H9 (cell line): Measurements from ENCODE around the gene DLK1. TPM values are rescaled to one million over a fixed set of nuclear protein-coding genes. Genes with fewer than 3 reads are reported as not detected.

Source experiments
- DNase-seq: peaks from one replicate; pipeline ENCODE4 v3.0.0-alpha.2; 2017
- H2AFZ ChIP-seq: one replicate; pipeline ENCODE4 v1.6.1; 2013; ENCODE audit warnings: mild to moderate bottlenecking, low read length, control low read depth, moderate library complexity
- H2AK5ac ChIP-seq: 2 replicates; pipeline ENCODE4 v1.6.1; 2013; ENCODE audit warnings: low read length, control low read depth, mixed read lengths; ENCODE audit not compliant: insufficient read length
- H2BK120ac ChIP-seq: one replicate; pipeline ENCODE4 v1.6.1; 2013; ENCODE audit warnings: low read depth, mild to moderate bottlenecking, low read length, control low read depth, inconsistent platforms; ENCODE audit not compliant: poor library complexity, severe bottlenecking
- H2BK12ac ChIP-seq: 2 replicates; pipeline ENCODE4 v1.6.1; 2013; ENCODE audit warnings: low read length, control low read depth, mixed read lengths, low read depth; ENCODE audit not compliant: insufficient read length
- H2BK15ac ChIP-seq: 2 replicates; pipeline ENCODE4 v1.6.1; 2013; ENCODE audit warnings: low read depth, low read length, control low read depth
- H2BK20ac ChIP-seq: one replicate; pipeline ENCODE4 v1.6.1; 2013; ENCODE audit warnings: low read depth, mild to moderate bottlenecking, low read length, control low read depth, inconsistent platforms; ENCODE audit not compliant: poor library complexity, severe bottlenecking
- H2BK5ac ChIP-seq: 2 replicates; pipeline ENCODE4 v1.6.1; 2013; ENCODE audit warnings: low read length, control low read depth, mixed read lengths; ENCODE audit not compliant: insufficient read length
- H3K14ac ChIP-seq: 2 replicates; pipeline ENCODE4 v1.6.1; 2013; ENCODE audit warnings: low read length, control low read depth; ENCODE audit not compliant: insufficient read depth
- H3K18ac ChIP-seq: 2 replicates; pipeline ENCODE4 v1.6.1; 2013; ENCODE audit warnings: low read depth, mild to moderate bottlenecking, mixed read lengths, low read length, control low read depth; ENCODE audit not compliant: insufficient read length
- H3K23ac ChIP-seq: 2 replicates; pipeline ENCODE4 v1.6.1; 2013; ENCODE audit warnings: low read length, control low read depth, mixed read lengths, low read depth; ENCODE audit not compliant: insufficient read length
- H3K23me2 ChIP-seq: 2 replicates; pipeline ENCODE4 v1.6.1; 2013; ENCODE audit warnings: low read depth, mild to moderate bottlenecking, mixed read lengths, low read length, control low read depth; ENCODE audit not compliant: insufficient read length, poor library complexity, severe bottlenecking
- H3K27ac ChIP-seq: 2 replicates; pipeline ENCODE4 v1.5.1; 2013; ENCODE audit warnings: low read length, control low read depth, mixed read lengths, low read depth; ENCODE audit not compliant: insufficient read length
- H3K27me3 ChIP-seq: 2 replicates; pipeline ENCODE4 v1.6.1; 2013; ENCODE audit warnings: low read length, control low read depth, inconsistent platforms; ENCODE audit not compliant: insufficient read depth
- H3K4ac ChIP-seq: 2 replicates; pipeline ENCODE4 v1.6.1; 2013; ENCODE audit warnings: low read depth, mild to moderate bottlenecking, control low read depth, inconsistent platforms, low read length, moderate library complexity
- H3K4me1 ChIP-seq: 2 replicates; pipeline ENCODE4 v1.6.1; 2013; ENCODE audit warnings: low read length, control low read depth, inconsistent platforms; ENCODE audit not compliant: insufficient read depth
- H3K4me2 ChIP-seq: 2 replicates; pipeline ENCODE4 v1.6.1; 2013; ENCODE audit warnings: low read length, control low read depth, mixed read lengths; ENCODE audit not compliant: insufficient read length, insufficient read depth
- H3K56ac ChIP-seq: 2 replicates; pipeline ENCODE4 v1.6.1; 2013; ENCODE audit warnings: low read depth, mild to moderate bottlenecking, mixed read lengths, low read length, control low read depth; ENCODE audit not compliant: insufficient read length
- H3K79me1 ChIP-seq: 2 replicates; pipeline ENCODE4 v1.6.1; 2013; ENCODE audit warnings: low read depth, mild to moderate bottlenecking, moderate library complexity, low read length, control low read depth, inconsistent platforms; ENCODE audit not compliant: insufficient read depth, poor library complexity, severe bottlenecking
- H3K79me2 ChIP-seq: 2 replicates; pipeline ENCODE4 v1.6.1; 2013; ENCODE audit warnings: low read length, control low read depth, inconsistent platforms; ENCODE audit not compliant: insufficient read depth
- H3K9ac ChIP-seq: 2 replicates; pipeline ENCODE4 v1.6.1; 2013; ENCODE audit warnings: low read length, control low read depth, mixed read lengths; ENCODE audit not compliant: insufficient read length; ENCODE audit errors: extremely low read depth
- H3K9me3 ChIP-seq: one replicate; pipeline ENCODE4 v1.6.1; 2013; ENCODE audit warnings: low read depth, low read length, inconsistent platforms; ENCODE audit not compliant: control insufficient read depth
- H3T11ph ChIP-seq: one replicate; pipeline ENCODE4 v1.6.1; 2013; ENCODE audit warnings: mild to moderate bottlenecking, low read length, control low read depth, inconsistent platforms
- H4K20me1 ChIP-seq: one replicate; pipeline ENCODE4 v1.6.1; 2013; ENCODE audit not compliant: control insufficient read depth, insufficient read length, insufficient read depth
- H4K5ac ChIP-seq: 2 replicates; pipeline ENCODE4 v1.6.1; 2013; ENCODE audit warnings: low read depth, mild to moderate bottlenecking, mixed read lengths, low read length, control low read depth; ENCODE audit not compliant: insufficient read length
- H4K8ac ChIP-seq: replicated peaks from 2 replicates; pipeline ENCODE4 v1.6.1; 2013; ENCODE audit warnings: low read length, control low read depth, mixed read lengths, low read depth; ENCODE audit not compliant: insufficient read length
- H4K91ac ChIP-seq: 2 replicates; pipeline ENCODE4 v1.6.1; 2013; ENCODE audit warnings: low read depth, mild to moderate bottlenecking, moderate library complexity, mixed read lengths, low read length, control low read depth; ENCODE audit not compliant: insufficient read length
- H3K27ac Mint-ChIP-seq, 3 experiments: 2 replicates in 2 of 3; 3 replicates in 1 of 3; pipeline ENCODE4 v1.8.0; 2020 to 2021; ENCODE audit warnings: mixed read lengths in 3 of 3, mild to moderate bottlenecking in 1 of 3, moderate library complexity in 1 of 3
- H3K27me3 Mint-ChIP-seq: 2 replicates; pipeline ENCODE4 v1.8.0; 2021; ENCODE audit warnings: low read depth, mild to moderate bottlenecking, moderate library complexity, mixed read lengths
- H3K36me3 Mint-ChIP-seq, 3 experiments: 2 replicates in 2 of 3; 3 replicates in 1 of 3; pipeline ENCODE4 v1.8.0; 2020 to 2021; ENCODE audit warnings: low read depth in 3 of 3, mixed read lengths in 3 of 3; ENCODE audit not compliant: insufficient read depth in 1 of 3
- H3K4me1 Mint-ChIP-seq, 2 experiments: 2 replicates each; pipeline ENCODE4 v1.8.0; 2020; ENCODE audit warnings: mixed read lengths in 2 of 2
- H3K4me3 Mint-ChIP-seq, 2 experiments: 2 replicates in 1 of 2; 3 replicates in 1 of 2; pipeline ENCODE4 v1.8.0; 2020 to 2021; ENCODE audit warnings: mild to moderate bottlenecking in 2 of 2, mixed read lengths in 2 of 2, moderate library complexity in 1 of 2
- H3K9me3 Mint-ChIP-seq, 2 experiments: 2 replicates in 1 of 2; 3 replicates in 1 of 2; pipeline ENCODE4 v1.8.0; 2020; ENCODE audit warnings: mild to moderate bottlenecking in 2 of 2, mixed read lengths in 2 of 2, moderate library complexity in 1 of 2
- WGBS: extraction: QIAGEN DNeasy Blood & Tissue Kit; methylation state at CpG from one replicate; pipeline ENCODE4 v1.1.7; 2013; ENCODE audit warnings: missing lambda C conversion rate, low lambda C conversion rate, mixed read lengths; ENCODE audit not compliant: insufficient read length; ENCODE audit errors: extremely low coverage; 5-methylcytosine and 5-hydroxymethylcytosine counted together
- total RNA-seq: library from RNA; stranded (reverse); gene quantifications from 2 replicates; pipeline ENCODE4 v1.2.1, GENCODE V29; 2021
- TF ChIP-seq, protein P1 (sequence below): fragments of 200-600 bp; sonication (generic); conservative IDR thresholded peaks from 3 replicates; pipeline ENCODE4 v1.8.0; 2021; ENCODE audit warnings: antibody characterized with exemption, mild to moderate bottlenecking

Gene DLK1
- total RNA-seq, 1 experiment from 2014 or later: 2.8 TPM

DNA sequence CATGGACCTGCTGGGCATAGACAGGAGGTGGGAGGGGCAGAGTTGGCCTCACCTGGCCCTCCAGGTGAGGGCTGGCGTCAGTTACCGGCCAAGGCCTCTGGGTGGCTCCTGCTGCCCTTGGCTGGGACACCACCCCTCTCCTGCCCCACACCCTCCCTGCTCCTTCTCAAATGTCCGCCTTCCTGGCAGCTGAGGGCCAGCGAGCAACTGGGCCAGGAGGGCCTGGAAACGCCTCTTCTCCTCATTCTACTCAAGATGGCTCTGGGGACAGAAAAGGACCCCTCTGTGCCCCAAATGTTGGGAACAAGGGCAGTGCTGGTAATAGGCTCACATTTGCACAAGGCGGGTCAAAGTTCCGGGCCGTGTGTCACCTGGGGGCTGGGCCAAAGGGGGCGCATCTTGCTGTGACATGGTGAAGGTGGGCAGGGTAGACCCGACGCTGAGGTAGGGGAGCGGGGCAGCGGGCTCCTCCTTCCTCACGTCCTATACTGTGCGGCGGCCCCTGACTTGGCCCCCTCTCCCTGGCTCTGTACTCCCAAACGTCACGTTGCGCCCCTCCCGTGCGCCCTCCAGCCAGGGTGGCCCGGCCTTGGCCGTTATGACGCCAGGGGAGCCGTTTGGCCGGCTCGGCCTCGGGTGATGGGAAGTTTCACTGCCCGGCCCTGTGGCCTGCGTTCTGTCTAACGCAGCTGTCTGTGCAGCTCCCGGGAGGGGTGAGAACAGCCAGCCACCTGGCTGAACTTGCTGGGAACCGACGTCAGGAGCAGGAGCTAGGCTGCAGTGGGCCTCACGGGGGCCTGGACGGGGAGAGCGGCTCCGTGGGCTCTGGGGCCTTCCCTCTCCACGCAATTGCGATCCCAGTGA is 18.0 kb upstream of the DLK1 start:
- Histone ChIP-seq H3K18ac (no peak overlapping the region), H3K56ac (no peak overlapping the region), H3K23ac (no peak overlapping the region), H3K9me3 (no peaks in the 10 kb centered on the region), H4K91ac (no peak overlapping the region), H3K9ac (no peak overlapping the region), H3K27me3 (no peaks in the 10 kb centered on the region; the same call in 1 of the 2 replicates), H2BK120ac (no peak overlapping the region), H2AFZ (no peak overlapping the region), H3K14ac (no peak overlapping the region; the same call in 1 of the 2 replicates), H4K5ac (no peak overlapping the region), H3K4me2 (peak overlapping the region; percentile 33), H3K79me2 (no peaks in the 10 kb centered on the region), H3K23me2 (peaks cover 2% of the 10 kb centered on the region), H4K8ac (no peak overlapping the region), H2BK5ac (no peak overlapping the region), H4K20me1 (no peaks in the 10 kb centered on the region), H3K4ac (no peak overlapping the region), H2BK12ac (no peak overlapping the region), H2BK20ac (no peak overlapping the region), H3T11ph (no peak overlapping the region), H3K27ac (no peak overlapping the region), H3K4me1 (no peaks in the 10 kb centered on the region), H3K79me1 (no peaks in the 10 kb centered on the region), H2BK15ac (no peak overlapping the region), H2AK5ac (no peak overlapping the region)
- Mint-ChIP-seq H3K4me1 (peaks cover 22 to 32% of the 10 kb centered on the region in 2 experiments), H3K4me3 (peak overlapping the region; percentile 51 to 60; a peak in 4 of 5 replicates), H3K36me3 (no peaks in the 10 kb centered on the region), H3K27ac (no peak overlapping the region), H3K9me3 (peaks cover 0 to 7% of the 10 kb centered on the region in 2 experiments; a peak in 2 of 5 replicates), H3K27me3 (peaks cover 41% of the 10 kb centered on the region)
- peak; percentile 94 for DNase-seq
- TF ChIP-seq, protein P1, sequence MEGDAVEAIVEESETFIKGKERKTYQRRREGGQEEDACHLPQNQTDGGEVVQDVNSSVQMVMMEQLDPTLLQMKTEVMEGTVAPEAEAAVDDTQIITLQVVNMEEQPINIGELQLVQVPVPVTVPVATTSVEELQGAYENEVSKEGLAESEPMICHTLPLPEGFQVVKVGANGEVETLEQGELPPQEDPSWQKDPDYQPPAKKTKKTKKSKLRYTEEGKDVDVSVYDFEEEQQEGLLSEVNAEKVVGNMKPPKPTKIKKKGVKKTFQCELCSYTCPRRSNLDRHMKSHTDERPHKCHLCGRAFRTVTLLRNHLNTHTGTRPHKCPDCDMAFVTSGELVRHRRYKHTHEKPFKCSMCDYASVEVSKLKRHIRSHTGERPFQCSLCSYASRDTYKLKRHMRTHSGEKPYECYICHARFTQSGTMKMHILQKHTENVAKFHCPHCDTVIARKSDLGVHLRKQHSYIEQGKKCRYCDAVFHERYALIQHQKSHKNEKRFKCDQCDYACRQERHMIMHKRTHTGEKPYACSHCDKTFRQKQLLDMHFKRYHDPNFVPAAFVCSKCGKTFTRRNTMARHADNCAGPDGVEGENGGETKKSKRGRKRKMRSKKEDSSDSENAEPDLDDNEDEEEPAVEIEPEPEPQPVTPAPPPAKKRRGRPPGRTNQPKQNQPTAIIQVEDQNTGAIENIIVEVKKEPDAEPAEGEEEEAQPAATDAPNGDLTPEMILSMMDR: peak; percentile 74
- WGBS: no CpG with 5 or more reads among the region's 40 CpGs
